GM23248 (cell line): ENCODE measurements around the gene DPPA3.

Experiments
- EZH2 ChIP-seq: fragments of 200-600 bp; sonication (generic); IDR thresholded peaks from 2 replicates; pipeline ENCODE4 v1.6.1; 2018; ENCODE audit warnings: antibody characterized with exemption, mild to moderate bottlenecking; ENCODE audit not compliant: insufficient read depth, poor library complexity, severe bottlenecking
- EZH2phosphoT487 ChIP-seq: fragments of 200-600 bp; sonication (generic); IDR thresholded peaks from 2 replicates; pipeline ENCODE4 v1.6.1; 2018; ENCODE audit warnings: antibody characterized with exemption, moderate library complexity, mild to moderate bottlenecking, low read depth; ENCODE audit not compliant: insufficient read depth

GRCh38 chr12:7693793-7694192 is 17.4 kb upstream of the DPPA3 start:
- TF ChIP-seq EZH2 (no peak), EZH2phosphoT487 (no peak)
